GM12864 (cell line): Measurements from ENCODE around the gene SLC37A1.

ENCODE experiments used
- DNase-seq: peaks from one replicate; pipeline ENCODE4 v3.0.0-alpha.2; 2011; ENCODE audit warnings: low read depth
- H3K4me3 ChIP-seq: 2 replicates; pipeline ENCODE4 v1.5.1; 2011; ENCODE audit warnings: mild to moderate bottlenecking, low read depth, low read length, control low read depth
- CTCF ChIP-seq: IDR thresholded peaks from 2 replicates; pipeline ENCODE4 v1.5.1; 2011; ENCODE audit warnings: low read depth, mild to moderate bottlenecking, moderate library complexity, low read length, control low read depth, inconsistent platforms; ENCODE audit errors: missing control alignments

The SLC37A1 gene

DNA sequence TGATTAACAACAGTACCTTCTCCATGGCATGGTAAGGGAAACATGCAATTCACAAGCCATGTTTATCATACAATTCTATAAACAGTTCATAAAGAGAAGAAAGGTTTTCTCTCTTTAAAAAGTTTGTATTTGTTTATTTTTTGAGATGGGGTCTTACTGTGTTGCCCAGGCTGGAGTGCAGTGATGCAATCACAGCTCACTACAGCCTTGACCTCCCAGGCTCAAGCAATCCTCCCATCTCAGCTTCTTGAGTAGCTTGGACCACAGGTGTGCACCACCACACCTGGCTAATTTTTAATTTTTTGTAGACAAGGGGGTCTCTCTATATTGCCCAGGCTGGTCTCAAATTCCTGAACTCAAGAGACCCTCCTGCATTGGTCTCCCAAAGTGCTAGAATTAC, 28.0 kb downstream of the SLC37A1 start:
- no peak for TF ChIP-seq CTCF
- no peak for DNase-seq
- no peak overlapping the region for H3K4me3 ChIP-seq

GRCh38 chr21:42542196-42542595, 28.5 kb downstream of the SLC37A1 start:
- no peak overlapping the region for H3K4me3 ChIP-seq
- no peak for TF ChIP-seq CTCF
- no peak for DNase-seq

GRCh38 chr21:42542596-42542995, 28.9 kb downstream of the SLC37A1 start:
- no peak for TF ChIP-seq CTCF
- no peak overlapping the region for H3K4me3 ChIP-seq
- DNase-seq, result no peak

- no peak overlapping the region for H3K4me3 ChIP-seq
- DNase-seq, result no peak
- TF ChIP-seq CTCF, result no peak
Measured at GRCh38 chr21:42543106-42543847, 29.6 kb downstream of the SLC37A1 start.

DNA sequence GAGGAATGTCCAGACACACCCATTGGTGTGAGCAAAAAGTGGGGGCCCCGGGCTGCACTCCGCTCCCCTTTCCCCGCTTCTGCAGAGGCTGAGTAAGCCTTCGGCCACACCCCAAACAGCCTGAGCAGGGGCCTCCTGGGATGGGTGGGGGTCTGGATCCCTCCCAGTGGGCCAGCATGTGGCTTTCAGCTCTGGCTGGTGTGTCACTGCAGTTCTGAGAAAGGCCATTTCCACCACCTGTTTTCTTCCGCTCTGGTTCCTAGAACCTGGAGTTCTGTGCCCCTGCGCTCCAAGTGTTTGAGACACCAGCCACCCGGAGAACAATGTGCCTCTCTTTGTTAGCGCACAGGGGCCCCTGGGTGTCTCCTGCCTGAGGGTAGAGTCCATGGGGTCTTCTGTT, 30.9 kb downstream of the SLC37A1 start:
- H3K4me3 ChIP-seq, result no peak overlapping the region
- DNase-seq, result no peak
- TF ChIP-seq CTCF, result no peak

- H3K4me3 ChIP-seq, result no peak overlapping the region
- no peak for DNase-seq
- no peak for TF ChIP-seq CTCF
Measured at GRCh38 chr21:42545317-42545716, 31.7 kb downstream of the SLC37A1 start.

- DNase-seq, result no peak
- TF ChIP-seq CTCF, result no peak
Measured at GRCh38 chr21:42545745-42546144, 32.1 kb downstream of the SLC37A1 start.

More at GRCh38 chr21:42545745-42546144, 32.1 kb downstream of the SLC37A1 start:
- H3K4me3 ChIP-seq, result no peak overlapping the region
